HepG2 (cell line): ENCODE measurements around the gene FAM174C. TPM values are rescaled to one million over a fixed set of nuclear protein-coding genes. Genes with fewer than 3 reads are reported as not detected.
A peak's percentile ranks its signal among the peaks of the same experiment; 100 is the strongest.

Source experiments
- FOXO4 ChIP-seq: sonication (generic); formaldehyde crosslinking; conservative IDR thresholded peaks from 2 replicates; pipeline ENCODE4 v1.8.1; 2023; ENCODE audit warnings: missing genetic modification reagents
- GATAD1 ChIP-seq: IDR thresholded peaks from 2 replicates; pipeline ENCODE4 v1.6.1; 2016; ENCODE audit warnings: missing genetic modification reagents, missing compliant biosample characterization
- JUNB ChIP-seq: sonication (generic); formaldehyde crosslinking; IDR thresholded peaks from 2 replicates; pipeline ENCODE4 v1.8.0; 2022; ENCODE audit warnings: missing genetic modification reagents, mild to moderate bottlenecking, borderline replicate concordance
- KDM3A ChIP-seq: IDR thresholded peaks from 2 replicates; pipeline ENCODE4 v1.6.1; 2018; ENCODE audit warnings: low read depth, missing compliant biosample characterization
- PBX2 ChIP-seq: IDR thresholded peaks from 2 replicates; pipeline ENCODE4 v1.6.1; 2016; ENCODE audit warnings: control low read depth
- PLSCR1 ChIP-seq: sonication (generic); formaldehyde crosslinking; IDR thresholded peaks from 2 replicates; pipeline ENCODE4 v1.5.0; 2020; ENCODE audit warnings: missing genetic modification reagents, mild to moderate bottlenecking, borderline replicate concordance
- PTBP1 ChIP-seq: fragments of 200-400 bp; formaldehyde crosslinking; IDR thresholded peaks from 2 replicates; pipeline ENCODE4 v1.6.1; 2018; ENCODE audit warnings: low read length, low read depth; ENCODE audit not compliant: poor library complexity, severe bottlenecking
- SSRP1 ChIP-seq: IDR thresholded peaks from 2 replicates; pipeline ENCODE4 v1.6.1; 2016; ENCODE audit warnings: control low read depth
- ZNF264 ChIP-seq: sonication (generic); formaldehyde crosslinking; IDR thresholded peaks from 2 replicates; pipeline ENCODE4 v1.4.0; 2020; ENCODE audit warnings: missing genetic modification reagents
- ZNF318 ChIP-seq: sonication (generic); formaldehyde crosslinking; IDR thresholded peaks from 2 replicates; pipeline ENCODE4 v1.4.0; 2020; ENCODE audit warnings: mild to moderate bottlenecking, missing genetic modification reagents
- ZNF563 ChIP-seq: sonication (generic); formaldehyde crosslinking; IDR thresholded peaks from 2 replicates; pipeline ENCODE4 v1.8.0; 2022; ENCODE audit warnings: mild to moderate bottlenecking, moderate library complexity, missing genetic modification reagents
- ZNF784 ChIP-seq: sonication (generic); formaldehyde crosslinking; IDR thresholded peaks from 2 replicates; pipeline ENCODE4 v1.5.1; 2020; ENCODE audit warnings: missing genetic modification reagents, mild to moderate bottlenecking, borderline replicate concordance
- ZNF850 ChIP-seq: sonication (generic); formaldehyde crosslinking; conservative IDR thresholded peaks from 2 replicates; pipeline ENCODE4 v1.9.0; 2021; ENCODE audit warnings: mild to moderate bottlenecking, missing genetic modification reagents
- polyA plus RNA-seq, 8 experiments: library from polyadenylated mRNA; depleted of rRNA in 3 of 8; stranded (reverse) in 7 of 8; unstranded in 1 of 8; fragments of >200 nt; fragmentation: Illumina TruSeq in 4 of 8; extraction: Trizol in 4 of 8; gene quantifications; 2 replicates each; pipeline versions ENCODE4 v1.2.1 to v1.2.3, GENCODE V29; 2011 to 2016; ENCODE audit warnings: low read depth in 4 of 8, missing spikeins in 1 of 8, mixed read lengths in 1 of 8; ENCODE audit not compliant: insufficient read depth in 1 of 8
- total RNA-seq, 5 experiments: library from RNA; depleted of rRNA; stranded (reverse); fragments of >200 nt; fragmentation: Illumina TruSeq; extraction: Trizol; gene quantifications; 2 replicates each; pipeline ENCODE4 v1.2.3, GENCODE V29; 2016; ENCODE audit warnings: low read depth in 1 of 5

Gene FAM174C
- total and polyA plus RNA-seq, 2 of the 13 experiments (the other 11 are each of a cell fraction or from before 2014, with no cell fraction given): 19.5 to 31.3 TPM

GRCh38 chr19:1249298-1249989 is 25.9 kb upstream of the FAM174C start (continued):
- TF ChIP-seq ZNF264 (CRISPR knock-in tag) (no peak), PBX2 (CRISPR knock-in tag) (no peak), ZNF784 (CRISPR knock-in tag) (0 out of 2 replicates have a peak, but pooled peaks have one; percentile 67), PLSCR1 (CRISPR knock-in tag) (no peak), JUNB (CRISPR knock-in tag) (no peak), ZNF850 (CRISPR knock-in tag) (no peak), GATAD1 (0 out of 2 replicates have a peak, but pooled peaks have one; percentile 15), ZNF563 (CRISPR knock-in tag) (peak; percentile 54; the same call in 1 of the 2 replicates), ZNF318 (no peak), FOXO4 (CRISPR knock-in tag) (no peak), PTBP1 (peak; percentile 39), SSRP1 (CRISPR knock-in tag) (no peak), KDM3A (CRISPR knock-in tag) (0 out of 2 replicates have a peak, but pooled peaks have one; percentile 12)
